ENCODE measurements around the gene EMC10. TPM values are rescaled to one million over a fixed set of nuclear protein-coding genes. Genes with fewer than 3 reads are reported as not detected.

Gene EMC10
- total and polyA plus RNA-seq, 2 of the 4 experiments (the other 2 are of a cell fraction) = 11.3 to 90.9 TPM

DNA sequence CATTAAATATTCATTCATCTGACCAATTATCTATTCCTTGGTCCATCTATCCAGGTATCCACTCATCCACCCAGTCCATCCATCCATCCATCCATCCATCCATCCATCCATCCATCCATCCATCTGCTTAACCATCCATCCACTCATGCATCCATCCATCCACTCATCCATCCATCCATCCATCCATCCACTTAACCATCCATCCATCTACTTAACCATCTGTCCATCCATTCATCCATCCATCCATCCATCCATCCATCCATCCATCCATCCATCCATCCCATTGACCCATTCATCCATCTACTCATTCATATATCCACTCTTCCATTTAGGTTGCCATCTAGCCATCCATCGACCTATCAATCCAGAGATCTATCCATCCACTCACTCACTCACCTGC is 32.2 kb upstream of the EMC10 start:
- H2AFZ ChIP-seq (replicated peaks; ENCODE audit: low read length, poor library complexity) = no peak overlapping the region
- H3K9ac ChIP-seq (ENCODE audit: low read depth, low read length) = no peak overlapping the region
- no peak overlapping the region for H4K5ac ChIP-seq (ENCODE audit: low read depth, low read length)
- H3K56ac ChIP-seq (ENCODE audit: extremely low read depth, insufficient read depth, low read length) = no peak overlapping the region
- H3K4me3 ChIP-seq (ENCODE audit: insufficient read depth, low read depth, low read length) = no peak overlapping the region
- no peaks in the 10 kb centered on the region for H3K36me3 ChIP-seq (ENCODE audit: control insufficient read depth, insufficient read depth, low read length)
- H4K20me1 ChIP-seq (ENCODE audit: insufficient read depth, low read length) = no peaks in the 10 kb centered on the region
- no CpG with 5 or more reads among the region's 1 CpG for WGBS, 2 experiments (ENCODE audit: extremely low coverage in 2 of 2, insufficient read length in 1 of 2)
- no peak overlapping the region for H2BK15ac ChIP-seq (ENCODE audit: low read depth, low read length)
- in situ Hi-C loops (cut with MboI; ENCODE audit: low sequenced_read_pairs) (no loop called here), dilution Hi-C loops (cut with HindIII; ENCODE audit: low sequenced_read_pairs, unreplicated experiment) (no loop called here), intact Hi-C loops (cut with micrococcal nuclease) (no loop called here)
- POLR2A ChIA-PET (ENCODE audit: unreplicated experiment) = no interaction called here
- ATAC-seq (ENCODE audit: low read depth) = no peak
- CTCF ChIA-PET = interaction anchor here (0.7 kb wide), 1 partner anchor 87 kb away, joined by 3 read pairs; no protein-coding TSS in a partner anchor
- H4K8ac ChIP-seq (ENCODE audit: low read depth in 2 of 2, low read length in 2 of 2) = no peak overlapping the region
- no peak overlapping the region for H2AK5ac ChIP-seq (ENCODE audit: low read depth, low read length)
- H3K4me1 ChIP-seq (ENCODE audit: control insufficient read depth, insufficient read depth, low read length) = no peaks in the 10 kb centered on the region
- H3K23ac ChIP-seq (ENCODE audit: low read depth, low read length) = no peak overlapping the region
- H3K4ac ChIP-seq (ENCODE audit: low read depth, low read length) = no peak overlapping the region
- no peak overlapping the region for H3K27ac ChIP-seq (ENCODE audit: insufficient read depth, low read length)
- peak overlapping the region; percentile 33 for H2BK5ac ChIP-seq (ENCODE audit: low read depth, low read length, poor library complexity, severe bottlenecking)
- H2BK20ac ChIP-seq (ENCODE audit: low read depth, low read length) = no peak overlapping the region
- no peaks in the 10 kb centered on the region; the same call in 1 of the 2 replicates for H3K27me3 ChIP-seq (ENCODE audit: control insufficient read depth, insufficient read depth, low read length)
- no peak for TF ChIP-seq MAZ (IDR thresholded peaks at IDR 0.05; ENCODE audit: borderline replicate concordance, low read depth, low read length)
- TF ChIP-seq POLR2A (IDR thresholded peaks at IDR 0.05; ENCODE audit: low read depth, low read length) = no peak
- TF ChIP-seq, protein P1, sequence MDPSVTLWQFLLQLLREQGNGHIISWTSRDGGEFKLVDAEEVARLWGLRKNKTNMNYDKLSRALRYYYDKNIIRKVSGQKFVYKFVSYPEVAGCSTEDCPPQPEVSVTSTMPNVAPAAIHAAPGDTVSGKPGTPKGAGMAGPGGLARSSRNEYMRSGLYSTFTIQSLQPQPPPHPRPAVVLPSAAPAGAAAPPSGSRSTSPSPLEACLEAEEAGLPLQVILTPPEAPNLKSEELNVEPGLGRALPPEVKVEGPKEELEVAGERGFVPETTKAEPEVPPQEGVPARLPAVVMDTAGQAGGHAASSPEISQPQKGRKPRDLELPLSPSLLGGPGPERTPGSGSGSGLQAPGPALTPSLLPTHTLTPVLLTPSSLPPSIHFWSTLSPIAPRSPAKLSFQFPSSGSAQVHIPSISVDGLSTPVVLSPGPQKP (IDR thresholded peaks at IDR 0.05; ENCODE audit: borderline replicate concordance, low read depth, low read length) = no peak
- TF ChIP-seq CEBPB (IDR thresholded peaks at IDR 0.05; ENCODE audit: low read depth, low read length) = no peak
- no peak overlapping the region for H4K91ac ChIP-seq (ENCODE audit: insufficient read depth, low read depth, low read length)
- no peak for DNase-seq
- no peak overlapping the region for H2AK9ac ChIP-seq (replicated peaks; ENCODE audit: low read depth, low read length, poor library complexity)
- H3K4me2 ChIP-seq (ENCODE audit: low read depth, low read length) = no peak overlapping the region
- H3K18ac ChIP-seq (ENCODE audit: low read depth, low read length) = no peak overlapping the region
- no peaks in the 10 kb centered on the region for H3K79me1 ChIP-seq (ENCODE audit: low read depth in 1 of 2, low read length in 2 of 2)
- no peaks in the 10 kb centered on the region for H3K9me1 ChIP-seq (ENCODE audit: insufficient read depth, low read length)
- no TSS peak for BruUV-seq (replicated peaks)
- no peak overlapping the region for H2BK120ac ChIP-seq (ENCODE audit: low read depth, low read length)
- H3K9me3 ChIP-seq (ENCODE audit: control insufficient read depth, insufficient read depth, low read length) = no peaks in the 10 kb centered on the region
- no peak overlapping the region for H3K14ac ChIP-seq (replicated peaks; ENCODE audit: low read depth, low read length)

All from IMR-90 (cell line).